Type B pancreatic cell (in vitro differentiated cells): ENCODE data around the gene COX19. TPM values are rescaled to one million over a fixed set of nuclear protein-coding genes. Genes with fewer than 3 reads are reported as not detected.

Experiments used
- DNase-seq: peaks from one replicate; pipeline ENCODE4 v3.0.0; 2021; ENCODE audit warnings: mixed read lengths; ENCODE audit not compliant: unreplicated experiment; ENCODE audit errors: extremely low spot score
- H3K27ac Mint-ChIP-seq: 2 replicates; pipeline ENCODE4 v1.8.0; 2021; ENCODE audit warnings: mild to moderate bottlenecking, mixed read lengths
- H3K27me3 Mint-ChIP-seq: 2 replicates; pipeline ENCODE4 v1.8.0; 2021; ENCODE audit warnings: mixed read lengths
- H3K36me3 Mint-ChIP-seq: 2 replicates; pipeline ENCODE4 v1.8.0; 2021; ENCODE audit warnings: mixed read lengths
- H3K4me1 Mint-ChIP-seq: one replicate; pipeline ENCODE4 v1.8.0; 2021; ENCODE audit warnings: mixed read lengths; ENCODE audit not compliant: unreplicated experiment
- H3K4me3 Mint-ChIP-seq: 2 replicates; pipeline ENCODE4 v1.8.0; 2021; ENCODE audit warnings: mild to moderate bottlenecking, mixed read lengths
- H3K9me3 Mint-ChIP-seq: 2 replicates; pipeline ENCODE4 v1.8.0; 2021; ENCODE audit warnings: mixed read lengths
- total RNA-seq: library from RNA; stranded (reverse); gene quantifications from 2 replicates; pipeline ENCODE4 v1.2.1, GENCODE V29; 2021; ENCODE audit warnings: low replicate concordance
- TF ChIP-seq, protein P1 (sequence below): fragments of 200-600 bp; sonication (generic); conservative IDR thresholded peaks from 2 replicates; pipeline ENCODE4 v1.5.0; 2021; ENCODE audit warnings: antibody characterized with exemption, mild to moderate bottlenecking

COX19 gene
- total RNA-seq, 1 donor from 2014 or later: 15.4 TPM

DNA sequence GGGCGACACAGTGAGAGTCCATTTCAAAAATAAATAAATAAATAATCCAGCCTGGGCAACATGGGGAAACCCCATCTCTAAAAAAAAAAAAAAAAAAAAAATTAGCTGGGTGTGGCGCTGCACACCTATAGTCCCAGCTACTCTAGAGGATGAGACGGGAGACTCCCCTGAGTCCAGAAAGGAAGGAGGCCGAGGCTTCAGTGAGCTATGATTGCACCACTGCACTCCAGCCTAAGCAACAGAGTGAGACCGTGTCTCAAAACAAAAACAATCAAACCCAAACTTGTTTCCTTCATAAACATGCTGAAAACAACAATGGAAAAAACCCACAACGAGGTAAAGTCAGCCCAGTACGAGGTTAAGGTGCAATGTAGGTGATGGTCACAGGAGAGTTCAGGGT, 1.2 kb downstream of the COX19 start:
- Mint-ChIP-seq H3K4me3 (peak overlapping the region; percentile 94), H3K9me3 (no peaks in the 10 kb centered on the region), H3K27ac (peak overlapping the region; percentile 86), H3K27me3 (no peaks in the 10 kb centered on the region), H3K36me3 (no peaks in the 10 kb centered on the region), H3K4me1 (peaks cover 19% of the 10 kb centered on the region)
- no peak for DNase-seq
- TF ChIP-seq, protein P1, sequence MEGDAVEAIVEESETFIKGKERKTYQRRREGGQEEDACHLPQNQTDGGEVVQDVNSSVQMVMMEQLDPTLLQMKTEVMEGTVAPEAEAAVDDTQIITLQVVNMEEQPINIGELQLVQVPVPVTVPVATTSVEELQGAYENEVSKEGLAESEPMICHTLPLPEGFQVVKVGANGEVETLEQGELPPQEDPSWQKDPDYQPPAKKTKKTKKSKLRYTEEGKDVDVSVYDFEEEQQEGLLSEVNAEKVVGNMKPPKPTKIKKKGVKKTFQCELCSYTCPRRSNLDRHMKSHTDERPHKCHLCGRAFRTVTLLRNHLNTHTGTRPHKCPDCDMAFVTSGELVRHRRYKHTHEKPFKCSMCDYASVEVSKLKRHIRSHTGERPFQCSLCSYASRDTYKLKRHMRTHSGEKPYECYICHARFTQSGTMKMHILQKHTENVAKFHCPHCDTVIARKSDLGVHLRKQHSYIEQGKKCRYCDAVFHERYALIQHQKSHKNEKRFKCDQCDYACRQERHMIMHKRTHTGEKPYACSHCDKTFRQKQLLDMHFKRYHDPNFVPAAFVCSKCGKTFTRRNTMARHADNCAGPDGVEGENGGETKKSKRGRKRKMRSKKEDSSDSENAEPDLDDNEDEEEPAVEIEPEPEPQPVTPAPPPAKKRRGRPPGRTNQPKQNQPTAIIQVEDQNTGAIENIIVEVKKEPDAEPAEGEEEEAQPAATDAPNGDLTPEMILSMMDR: no peak

DNA sequence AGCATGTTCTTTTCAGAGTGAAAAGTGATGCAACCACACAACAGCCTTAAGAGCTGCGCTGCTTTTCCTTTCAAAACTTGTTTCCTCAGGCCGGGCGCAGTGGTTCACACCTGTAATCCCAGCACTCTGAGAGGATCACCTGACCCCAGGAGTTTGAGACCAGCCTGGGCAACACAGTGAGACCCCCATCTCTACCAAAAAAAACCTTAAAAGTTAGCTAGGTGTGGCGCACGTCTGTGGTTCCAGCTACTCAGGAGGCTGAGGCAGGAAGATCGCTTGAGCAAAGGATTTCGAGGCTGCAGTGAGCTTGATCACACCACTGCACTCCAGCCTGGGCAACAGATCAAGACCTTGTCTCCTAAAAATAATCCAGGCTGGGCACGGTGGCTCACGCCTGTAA, 2.0 kb downstream of the COX19 start:
- Mint-ChIP-seq H3K27me3 (no peaks in the 10 kb centered on the region), H3K27ac (no peak overlapping the region), H3K4me1 (peaks cover 19% of the 10 kb centered on the region), H3K9me3 (no peaks in the 10 kb centered on the region), H3K36me3 (no peaks in the 10 kb centered on the region), H3K4me3 (peak overlapping the region; percentile 69)
- no peak for DNase-seq
- TF ChIP-seq, protein P1: no peak

DNA sequence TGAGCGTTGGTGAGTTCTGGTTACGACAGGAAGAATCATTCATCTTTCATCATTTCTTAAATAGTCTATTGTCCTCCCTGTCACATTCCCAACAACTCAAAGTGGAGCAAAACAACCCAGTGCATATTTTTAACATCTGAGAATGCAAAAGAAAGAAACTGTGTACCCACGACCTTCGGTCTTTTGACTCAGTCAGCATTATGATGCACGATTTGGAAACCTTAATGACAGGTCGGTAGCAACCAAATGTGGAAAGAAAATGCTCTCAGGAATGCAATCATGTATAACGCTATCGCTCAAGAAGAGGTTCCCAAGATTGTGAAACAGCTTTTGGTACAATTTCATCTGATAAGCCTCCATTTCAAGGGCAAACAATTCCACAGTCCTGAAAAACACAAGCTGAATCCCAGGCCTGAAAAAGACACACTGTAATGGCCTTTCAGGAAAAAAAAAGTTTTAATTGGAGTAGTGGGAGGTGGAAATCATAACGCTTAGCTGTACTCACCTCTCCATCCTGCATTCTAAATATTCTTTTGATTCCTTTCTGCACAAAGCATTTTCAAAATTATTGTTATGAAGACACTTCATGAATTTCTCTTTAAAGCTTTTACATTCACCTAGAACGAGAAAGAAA, 2.6 kb downstream of the COX19 start:
- TF ChIP-seq, protein P1: no peak
- DNase-seq: no peak
- H3K4me3 Mint-ChIP-seq: peak overlapping the region; percentile 69
- no peaks in the 10 kb centered on the region for H3K9me3 Mint-ChIP-seq
- peaks cover 2% of the 10 kb centered on the region for H3K36me3 Mint-ChIP-seq
- H3K27ac Mint-ChIP-seq: no peak overlapping the region
- peaks cover 16% of the 10 kb centered on the region for H3K4me1 Mint-ChIP-seq
- H3K27me3 Mint-ChIP-seq: no peaks in the 10 kb centered on the region

DNA sequence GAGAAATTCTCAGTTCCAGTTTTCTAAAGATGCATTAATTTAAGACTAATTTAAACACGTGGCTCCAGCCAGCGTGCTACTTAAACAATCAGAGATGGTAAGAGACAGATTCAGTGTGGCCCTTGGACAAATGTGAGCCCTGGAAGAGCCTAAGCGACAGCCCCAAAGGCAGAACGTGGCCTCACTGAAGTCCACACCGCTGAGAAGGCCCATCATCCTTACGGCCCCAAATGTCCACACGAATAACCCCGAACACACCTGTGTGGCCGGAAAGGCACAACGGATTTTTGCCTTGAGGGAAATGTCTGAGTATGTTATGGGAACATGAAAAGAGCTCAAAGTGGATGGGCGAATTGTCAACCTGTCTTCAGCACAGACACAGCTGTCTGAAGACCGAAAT, 3.2 kb downstream of the COX19 start:
- Mint-ChIP-seq H3K36me3 (peaks cover 4% of the 10 kb centered on the region), H3K27me3 (no peaks in the 10 kb centered on the region), H3K9me3 (no peaks in the 10 kb centered on the region), H3K4me3 (no peak overlapping the region), H3K27ac (no peak overlapping the region), H3K4me1 (peaks cover 9% of the 10 kb centered on the region)
- DNase-seq: no peak
- TF ChIP-seq, protein P1: no peak

DNA sequence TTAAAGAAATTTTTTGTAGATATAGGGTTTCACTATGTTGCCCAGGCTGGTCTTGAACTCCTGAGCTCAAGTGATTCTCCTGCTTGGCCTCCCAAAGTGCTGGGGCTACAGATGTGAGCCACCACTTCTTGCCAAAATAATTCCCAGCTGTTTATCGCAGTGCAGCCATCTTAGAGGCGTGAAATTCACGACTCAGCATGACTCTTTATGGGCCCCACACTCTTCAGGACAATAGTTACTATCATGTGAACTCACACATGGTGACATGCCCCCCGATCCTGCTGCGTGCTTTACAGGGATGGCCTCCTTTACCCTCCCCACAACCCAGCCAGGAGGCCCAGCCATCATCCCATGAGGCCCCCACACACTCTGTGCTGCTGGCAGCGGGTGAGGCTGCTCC, 4.6 kb downstream of the COX19 start:
- H3K27ac Mint-ChIP-seq: no peak overlapping the region
- H3K36me3 Mint-ChIP-seq: peaks cover 4% of the 10 kb centered on the region
- TF ChIP-seq, protein P1: no peak
- H3K9me3 Mint-ChIP-seq: no peaks in the 10 kb centered on the region
- H3K4me1 Mint-ChIP-seq: peaks cover 8% of the 10 kb centered on the region
- DNase-seq: no peak
- H3K4me3 Mint-ChIP-seq: no peak overlapping the region
- no peaks in the 10 kb centered on the region for H3K27me3 Mint-ChIP-seq
